A549 (cell line): ENCODE data around the gene ACVR1.

Experiments used
- POLR2A ChIP-seq: IDR thresholded peaks from 2 replicates; pipeline ENCODE4 v1.6.1; 2012; ENCODE audit warnings: mild to moderate bottlenecking, low read length
- TF ChIP-seq, protein P1 (sequence below): fragments of >200 bp; sonication (Bioruptor Twin); formaldehyde crosslinking; IDR thresholded peaks from 3 replicates; pipeline ENCODE4 v1.5.1; 2016
- TF ChIP-seq, protein P2 (sequence below): fragments of 200-600 bp; sonication (generic); IDR thresholded peaks from 2 replicates; pipeline ENCODE4 v1.6.1; 2016; ENCODE audit warnings: antibody characterized with exemption, mild to moderate bottlenecking, moderate library complexity

GRCh38 chr2:157830696-157831570 is 45.2 kb downstream of the ACVR1 start:
- TF ChIP-seq, protein P1, sequence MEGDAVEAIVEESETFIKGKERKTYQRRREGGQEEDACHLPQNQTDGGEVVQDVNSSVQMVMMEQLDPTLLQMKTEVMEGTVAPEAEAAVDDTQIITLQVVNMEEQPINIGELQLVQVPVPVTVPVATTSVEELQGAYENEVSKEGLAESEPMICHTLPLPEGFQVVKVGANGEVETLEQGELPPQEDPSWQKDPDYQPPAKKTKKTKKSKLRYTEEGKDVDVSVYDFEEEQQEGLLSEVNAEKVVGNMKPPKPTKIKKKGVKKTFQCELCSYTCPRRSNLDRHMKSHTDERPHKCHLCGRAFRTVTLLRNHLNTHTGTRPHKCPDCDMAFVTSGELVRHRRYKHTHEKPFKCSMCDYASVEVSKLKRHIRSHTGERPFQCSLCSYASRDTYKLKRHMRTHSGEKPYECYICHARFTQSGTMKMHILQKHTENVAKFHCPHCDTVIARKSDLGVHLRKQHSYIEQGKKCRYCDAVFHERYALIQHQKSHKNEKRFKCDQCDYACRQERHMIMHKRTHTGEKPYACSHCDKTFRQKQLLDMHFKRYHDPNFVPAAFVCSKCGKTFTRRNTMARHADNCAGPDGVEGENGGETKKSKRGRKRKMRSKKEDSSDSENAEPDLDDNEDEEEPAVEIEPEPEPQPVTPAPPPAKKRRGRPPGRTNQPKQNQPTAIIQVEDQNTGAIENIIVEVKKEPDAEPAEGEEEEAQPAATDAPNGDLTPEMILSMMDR = no peak
- TF ChIP-seq POLR2A = no peak
- TF ChIP-seq, protein P2, sequence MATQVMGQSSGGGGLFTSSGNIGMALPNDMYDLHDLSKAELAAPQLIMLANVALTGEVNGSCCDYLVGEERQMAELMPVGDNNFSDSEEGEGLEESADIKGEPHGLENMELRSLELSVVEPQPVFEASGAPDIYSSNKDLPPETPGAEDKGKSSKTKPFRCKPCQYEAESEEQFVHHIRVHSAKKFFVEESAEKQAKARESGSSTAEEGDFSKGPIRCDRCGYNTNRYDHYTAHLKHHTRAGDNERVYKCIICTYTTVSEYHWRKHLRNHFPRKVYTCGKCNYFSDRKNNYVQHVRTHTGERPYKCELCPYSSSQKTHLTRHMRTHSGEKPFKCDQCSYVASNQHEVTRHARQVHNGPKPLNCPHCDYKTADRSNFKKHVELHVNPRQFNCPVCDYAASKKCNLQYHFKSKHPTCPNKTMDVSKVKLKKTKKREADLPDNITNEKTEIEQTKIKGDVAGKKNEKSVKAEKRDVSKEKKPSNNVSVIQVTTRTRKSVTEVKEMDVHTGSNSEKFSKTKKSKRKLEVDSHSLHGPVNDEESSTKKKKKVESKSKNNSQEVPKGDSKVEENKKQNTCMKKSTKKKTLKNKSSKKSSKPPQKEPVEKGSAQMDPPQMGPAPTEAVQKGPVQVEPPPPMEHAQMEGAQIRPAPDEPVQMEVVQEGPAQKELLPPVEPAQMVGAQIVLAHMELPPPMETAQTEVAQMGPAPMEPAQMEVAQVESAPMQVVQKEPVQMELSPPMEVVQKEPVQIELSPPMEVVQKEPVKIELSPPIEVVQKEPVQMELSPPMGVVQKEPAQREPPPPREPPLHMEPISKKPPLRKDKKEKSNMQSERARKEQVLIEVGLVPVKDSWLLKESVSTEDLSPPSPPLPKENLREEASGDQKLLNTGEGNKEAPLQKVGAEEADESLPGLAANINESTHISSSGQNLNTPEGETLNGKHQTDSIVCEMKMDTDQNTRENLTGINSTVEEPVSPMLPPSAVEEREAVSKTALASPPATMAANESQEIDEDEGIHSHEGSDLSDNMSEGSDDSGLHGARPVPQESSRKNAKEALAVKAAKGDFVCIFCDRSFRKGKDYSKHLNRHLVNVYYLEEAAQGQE = no peak
